ENCODE measurements around the gene CAMSAP1.

CAMSAP1 gene

DNA sequence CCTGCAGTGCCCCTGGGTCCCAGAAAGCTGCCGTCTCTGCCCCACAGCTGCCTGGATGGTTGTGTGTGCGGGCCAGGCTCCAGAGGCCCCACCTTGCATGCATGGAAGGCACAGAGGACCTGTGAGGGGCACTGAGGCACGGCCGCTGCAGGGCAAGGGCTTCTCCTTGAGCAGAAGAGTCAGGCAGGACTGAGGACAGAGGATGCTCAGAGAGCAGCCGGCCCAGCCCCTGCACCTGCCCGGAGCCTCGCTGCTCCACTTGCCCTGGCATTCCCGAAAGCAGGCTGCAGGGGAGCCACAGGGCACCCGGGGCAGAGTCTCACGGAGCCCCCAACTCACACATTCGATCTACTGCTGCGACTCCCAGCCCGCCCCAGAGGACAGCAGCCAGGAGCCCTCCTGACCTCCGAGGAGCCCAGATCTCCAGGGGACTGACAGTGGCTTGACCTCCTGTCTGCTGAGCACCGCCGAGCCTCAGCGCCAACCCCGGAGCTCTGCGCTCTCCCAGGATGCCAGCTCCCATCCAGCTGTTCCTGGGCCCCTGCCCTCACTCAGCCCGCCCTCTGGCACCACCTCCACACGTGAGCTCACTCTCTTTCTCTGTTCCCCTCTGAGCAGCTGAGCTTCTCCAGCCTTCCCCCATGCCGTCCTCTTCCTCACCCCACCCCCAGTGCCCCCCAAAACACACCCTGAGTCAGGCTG, 110.4 kb downstream of the CAMSAP1 start:
- no peak for FAIRE-seq

GRCh38 chr9:135795391-135795790, 112.0 kb downstream of the CAMSAP1 start:
- FAIRE-seq, result no peak
- DNase-seq (ENCODE audit: insufficient read length, low spot score), result no peak

More for the DNA sequence above, 110.4 kb downstream of the CAMSAP1 start:
- DNase-seq (ENCODE audit: insufficient read length, low spot score), result no peak

DNA sequence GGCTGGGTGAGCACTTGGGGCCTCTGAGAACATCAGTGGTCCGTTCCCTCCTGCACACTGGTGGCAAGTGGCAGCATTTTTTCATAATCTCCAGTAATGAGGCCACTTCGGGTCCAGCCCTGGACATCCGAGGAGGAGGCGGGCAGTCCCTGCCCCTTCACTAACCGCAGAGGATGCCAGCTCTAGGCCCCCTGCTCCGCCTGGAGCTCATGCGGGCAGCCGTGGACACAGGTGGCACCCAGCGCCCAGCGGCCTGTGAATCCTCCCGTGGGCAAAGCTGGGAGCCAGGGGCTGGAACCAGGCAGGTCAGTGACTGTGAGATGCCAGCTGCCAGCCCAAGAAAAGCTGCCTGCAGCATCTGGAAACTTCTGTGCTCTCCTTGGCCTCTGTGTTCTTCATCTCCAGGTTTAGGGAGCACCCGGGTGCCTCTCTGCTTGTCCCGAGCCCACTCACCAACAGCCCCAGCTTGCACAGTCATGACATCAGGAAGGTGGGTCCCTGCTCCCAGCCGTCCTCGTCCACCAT, 112.9 kb downstream of the CAMSAP1 start:
- FAIRE-seq (no peak), DNase-seq (ENCODE audit: insufficient read length, low spot score) (no peak)

DNA sequence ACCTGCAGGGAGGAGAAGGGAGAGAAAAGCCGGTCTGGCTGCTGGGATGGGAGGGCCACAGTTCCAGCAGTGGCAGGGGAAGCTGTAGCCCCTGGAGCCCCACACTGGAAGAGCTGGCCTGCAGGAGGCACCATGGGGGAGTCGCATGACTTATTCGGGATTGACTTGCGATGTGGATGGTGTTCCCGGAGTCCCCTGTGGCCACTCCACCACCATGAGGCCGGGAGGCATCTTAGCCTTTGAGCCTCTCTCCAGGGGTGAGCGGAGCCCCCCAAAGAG, 113.3 kb downstream of the CAMSAP1 start:
- FAIRE-seq (no peak), DNase-seq (ENCODE audit: insufficient read length, low spot score) (no peak)

DNA sequence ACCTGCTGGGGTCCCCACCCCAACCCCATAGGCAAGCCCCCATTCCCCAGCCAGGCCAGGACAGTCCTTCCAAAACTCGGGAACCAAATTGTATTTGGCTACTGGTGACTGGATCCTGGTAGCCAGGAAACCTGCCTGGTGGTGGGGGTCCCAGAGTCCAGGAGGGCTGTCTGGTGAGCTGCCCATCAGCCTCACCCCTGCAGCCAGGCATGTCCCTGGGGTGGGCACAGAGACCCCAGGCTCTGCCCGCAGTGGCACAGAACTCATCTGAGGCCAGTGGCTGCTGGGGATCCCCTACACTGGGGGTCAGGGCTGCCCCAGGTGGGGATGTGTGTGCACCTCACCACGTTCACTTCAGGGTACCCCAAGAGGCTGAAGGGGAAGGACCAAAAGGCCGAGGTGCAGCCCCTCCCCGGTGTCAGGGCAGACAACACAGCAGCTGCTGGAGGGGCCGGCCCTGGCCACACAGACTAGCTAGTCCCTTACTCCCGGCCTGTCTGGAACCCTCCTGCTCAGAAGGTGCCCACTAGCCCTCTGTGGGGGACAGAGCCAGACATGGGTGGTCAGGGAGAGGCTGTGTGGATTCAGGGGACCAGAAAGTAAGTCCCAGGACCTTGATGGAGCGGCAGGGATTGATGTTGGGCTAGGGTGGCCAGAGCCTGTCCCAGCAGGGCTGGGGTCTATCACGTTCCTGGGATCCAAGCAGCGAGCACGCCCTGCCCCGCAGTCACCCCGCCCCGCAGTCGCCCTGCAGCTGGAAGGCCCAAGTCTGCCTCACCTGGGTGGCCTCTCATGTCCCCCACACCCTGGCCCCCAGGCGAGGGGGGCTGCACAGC, 113.9 kb downstream of the CAMSAP1 start:
- FAIRE-seq (no peak), DNase-seq (ENCODE audit: insufficient read length, low spot score) (no peak)

DNA sequence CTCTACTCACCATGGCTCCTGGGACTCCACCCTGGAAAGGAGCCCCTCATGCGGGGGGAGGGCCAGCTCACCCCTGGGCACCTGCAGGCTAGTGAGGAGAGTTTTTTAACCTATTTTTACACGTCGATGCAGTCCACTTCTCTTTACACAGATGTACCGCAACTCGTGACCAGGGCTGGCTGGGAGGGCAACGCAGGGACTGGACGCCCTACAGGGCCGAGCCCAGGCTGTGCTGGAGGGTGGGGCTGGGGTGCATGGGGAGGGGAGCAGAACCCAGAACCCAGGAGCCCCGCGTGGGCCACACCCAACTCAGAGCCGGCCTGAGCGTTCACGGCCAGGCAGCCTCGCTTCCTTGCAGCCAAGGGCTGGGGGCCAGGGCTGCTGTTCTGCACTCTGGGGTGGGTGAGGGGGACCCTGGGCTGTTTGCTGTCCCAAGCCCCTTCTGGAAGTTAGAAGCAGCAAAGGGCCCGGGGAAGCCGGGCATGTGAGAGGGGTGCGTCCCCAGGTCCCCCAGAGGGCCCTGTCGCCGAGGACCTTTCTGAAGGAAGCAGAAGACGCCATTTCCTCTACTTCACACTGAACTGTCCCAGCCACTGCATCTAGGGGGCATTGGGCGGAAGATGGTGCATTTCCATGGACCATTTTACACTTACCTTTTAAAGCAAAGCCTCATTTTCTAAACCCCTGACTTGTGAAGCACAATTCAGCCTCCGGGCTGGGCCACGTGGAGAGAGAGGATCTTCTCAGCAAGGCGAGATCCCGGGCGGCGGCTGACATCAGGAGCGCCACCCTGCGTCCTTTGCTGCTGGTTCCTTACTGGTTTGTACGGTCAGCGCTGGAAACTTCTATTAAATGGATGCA, 114.8 kb downstream of the CAMSAP1 start:
- FAIRE-seq (no peak), DNase-seq (ENCODE audit: insufficient read length, low spot score) (no peak)

DNA sequence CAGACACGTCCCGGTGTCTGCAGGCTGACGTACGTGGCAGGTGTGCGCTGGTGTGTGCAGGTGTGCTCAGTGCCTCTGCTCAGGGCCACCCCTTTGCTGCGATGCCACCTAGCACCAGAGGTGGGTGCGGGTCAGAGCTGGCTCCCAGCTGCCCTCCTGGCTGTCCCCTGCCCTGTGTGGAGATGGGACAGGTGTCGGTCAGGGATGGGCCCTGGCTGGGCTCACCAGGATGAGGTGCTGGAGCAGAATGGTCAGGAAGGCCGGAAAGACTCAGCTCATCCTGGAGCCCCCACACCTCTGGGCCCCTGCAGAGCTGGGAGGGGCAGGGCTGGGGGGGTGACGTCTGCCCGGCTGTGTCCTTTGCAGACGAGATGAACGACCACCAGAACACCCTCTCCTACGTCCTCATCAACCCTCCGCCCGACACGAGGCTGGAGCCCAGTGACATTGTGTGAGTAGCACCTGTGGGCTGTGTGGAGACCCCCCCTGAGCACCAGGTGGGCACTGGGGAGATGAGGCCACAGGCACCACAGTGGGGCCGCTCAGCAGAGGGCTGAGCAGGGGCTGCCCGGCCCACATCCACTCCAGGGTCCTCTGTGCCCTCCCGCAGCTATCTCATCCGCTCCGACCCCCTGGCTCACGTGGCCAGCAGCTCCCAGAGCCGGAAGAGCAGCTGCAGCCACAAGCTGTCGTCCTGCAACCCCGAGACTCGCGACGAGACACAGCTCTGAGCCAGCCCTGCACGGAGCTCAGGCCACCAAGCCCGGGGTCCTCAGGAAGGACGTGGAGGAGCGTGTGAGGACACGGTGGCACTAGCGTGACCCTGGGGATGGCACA, 115.7 kb downstream of the CAMSAP1 start:
- no peak for FAIRE-seq
- no peak for DNase-seq (ENCODE audit: insufficient read length, low spot score)

DNA sequence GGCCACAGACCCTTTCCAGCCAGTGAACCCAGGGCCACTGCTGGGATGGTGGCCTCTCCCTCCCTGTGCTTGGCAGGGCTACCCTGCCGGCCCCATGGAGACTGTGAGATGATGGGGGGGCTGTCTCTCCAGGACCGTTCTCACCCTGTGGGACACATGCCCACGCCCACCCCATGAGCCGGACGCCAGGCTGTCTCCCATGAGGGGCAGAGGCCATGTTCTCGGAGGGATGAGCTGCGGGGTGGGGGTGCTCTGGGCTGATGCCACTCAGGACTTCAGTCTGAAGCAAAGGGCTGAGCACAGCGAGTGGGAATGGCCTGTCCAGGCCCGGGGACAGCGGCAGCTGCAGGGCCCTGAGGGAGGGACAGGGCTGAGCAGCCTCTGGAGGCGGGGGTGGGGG, 116.5 kb downstream of the CAMSAP1 start:
- DNase-seq (ENCODE audit: insufficient read length, low spot score) (no peak), FAIRE-seq (no peak)

GRCh38 chr9:135790356-135790755, 117.0 kb downstream of the CAMSAP1 start:
- DNase-seq (ENCODE audit: insufficient read length, low spot score), result no peak
- FAIRE-seq, result no peak

DNA sequence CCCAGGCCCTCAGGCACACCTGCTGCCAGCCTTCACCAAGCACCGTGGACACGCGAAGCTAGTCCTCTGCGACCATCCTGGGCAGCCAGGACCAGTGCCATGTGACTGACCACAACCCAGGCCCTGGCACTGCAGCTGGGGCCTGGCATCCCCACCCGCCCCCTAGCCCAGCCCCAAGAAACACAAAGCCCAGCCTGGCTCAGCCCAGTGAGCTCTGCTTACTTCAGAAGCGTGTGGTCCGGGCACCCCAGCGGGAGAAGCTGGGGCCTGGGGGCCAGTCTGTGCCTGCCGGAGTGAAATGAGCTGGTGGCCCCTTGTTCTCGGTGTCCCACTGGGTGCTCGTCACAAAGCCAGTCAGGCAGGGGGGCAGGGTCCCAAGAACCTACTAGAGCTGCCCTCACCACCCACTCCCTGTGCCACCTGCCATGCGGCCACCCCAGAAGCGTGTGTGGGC, 117.5 kb downstream of the CAMSAP1 start:
- FAIRE-seq, result no peak
- DNase-seq (ENCODE audit: insufficient read length, low spot score), result no peak

DNA sequence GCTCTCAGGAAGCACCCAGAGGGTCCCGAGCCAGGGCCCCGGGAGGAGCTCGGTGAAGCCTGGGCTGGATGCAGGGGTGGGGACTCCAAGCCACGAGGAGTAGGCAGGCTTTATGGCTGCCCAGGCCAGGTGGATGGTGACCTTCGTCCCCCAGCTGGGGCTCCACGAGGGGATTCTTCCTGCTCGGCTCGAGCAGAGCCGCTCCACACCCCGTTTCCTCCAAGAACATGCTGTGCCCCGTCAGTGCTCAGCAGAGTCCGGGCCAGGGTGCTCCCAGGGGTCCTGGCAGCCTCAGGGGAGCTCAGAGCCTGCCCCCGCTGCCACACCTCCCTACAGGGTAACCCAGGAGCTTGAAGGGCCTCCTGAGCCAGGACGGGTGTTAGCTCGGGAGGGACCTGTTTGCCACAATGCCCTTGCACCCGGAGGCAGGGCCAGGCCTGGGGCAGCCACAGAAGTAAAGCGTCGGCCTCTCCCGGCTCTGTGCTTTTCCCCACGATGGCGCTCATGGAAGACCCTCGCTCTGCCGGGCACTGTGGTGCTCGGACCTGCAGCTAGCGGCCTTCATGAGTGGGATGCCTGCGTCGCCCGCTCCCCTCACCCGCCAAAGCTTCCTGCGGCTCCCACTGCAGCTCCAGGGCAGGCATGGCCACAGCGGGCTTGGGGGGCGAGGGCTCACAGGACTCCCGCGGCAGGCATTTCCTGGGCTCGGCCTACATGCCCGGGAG, 118.6 kb downstream of the CAMSAP1 start:
- FAIRE-seq, result no peak
- DNase-seq (ENCODE audit: insufficient read length, low spot score), result no peak

- DNase-seq (ENCODE audit: insufficient read length, low spot score) (no peak), FAIRE-seq (no peak)
These were observed 119.4 kb downstream of the CAMSAP1 start for GRCh38 chr9:135787776-135788575.

GRCh38 chr9:135787317-135787716, 120.0 kb downstream of the CAMSAP1 start:
- FAIRE-seq (no peak), DNase-seq (ENCODE audit: insufficient read length, low spot score) (no peak)

DNA sequence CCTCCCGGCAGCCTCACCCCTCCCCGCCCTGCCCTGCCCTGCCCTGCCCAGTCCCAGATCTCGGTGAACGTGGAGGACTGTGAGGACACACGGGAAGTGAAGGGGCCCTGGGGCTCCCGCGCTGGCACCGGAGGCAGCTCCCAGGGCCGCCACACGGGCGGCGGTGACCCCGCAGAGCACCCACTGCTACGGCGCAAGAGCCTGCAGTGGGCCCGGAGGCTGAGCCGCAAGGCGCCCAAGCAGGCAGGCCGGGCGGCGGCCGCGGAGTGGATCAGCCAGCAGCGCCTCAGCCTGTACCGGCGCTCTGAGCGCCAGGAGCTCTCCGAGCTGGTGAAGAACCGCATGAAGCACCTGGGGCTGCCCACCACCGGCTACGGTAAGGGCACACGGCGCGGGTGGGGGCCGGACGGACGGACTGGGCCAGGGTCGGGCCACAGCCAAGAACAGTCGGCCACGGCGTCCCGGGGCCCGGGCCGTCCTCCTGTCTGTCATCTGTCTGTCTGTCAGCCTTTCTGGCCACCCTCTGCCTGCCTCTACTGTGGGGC, 121.1 kb downstream of the CAMSAP1 start:
- no peak for FAIRE-seq
- DNase-seq (ENCODE audit: insufficient read length, low spot score), result no peak

GRCh38 chr9:135785013-135785575, 122.3 kb downstream of the CAMSAP1 start:
- DNase-seq (ENCODE audit: insufficient read length, low spot score), result no peak
- FAIRE-seq, result no peak

GRCh38 chr9:135783540-135784245, 123.7 kb downstream of the CAMSAP1 start:
- FAIRE-seq, result no peak

GRCh38 chr9:135782946-135783345, 124.4 kb downstream of the CAMSAP1 start:
- DNase-seq (ENCODE audit: insufficient read length, low spot score), result no peak
- FAIRE-seq, result no peak

More at GRCh38 chr9:135783540-135784245, 123.7 kb downstream of the CAMSAP1 start:
- DNase-seq (ENCODE audit: insufficient read length, low spot score), result no peak
